NCI-H69 (cell line): ENCODE measurements around the gene CAPZA2.
"Not testable (repeated sequence)": the region's sequence is repeated elsewhere in the genome, so short reads cannot be mapped to it uniquely, and the experiment has no call there.

Experiments
- DNase-seq: peaks from one replicate; lab custom pipeline; 2025; lab: John Stamatoyannopoulos, UW

The CAPZA2 gene

DNA sequence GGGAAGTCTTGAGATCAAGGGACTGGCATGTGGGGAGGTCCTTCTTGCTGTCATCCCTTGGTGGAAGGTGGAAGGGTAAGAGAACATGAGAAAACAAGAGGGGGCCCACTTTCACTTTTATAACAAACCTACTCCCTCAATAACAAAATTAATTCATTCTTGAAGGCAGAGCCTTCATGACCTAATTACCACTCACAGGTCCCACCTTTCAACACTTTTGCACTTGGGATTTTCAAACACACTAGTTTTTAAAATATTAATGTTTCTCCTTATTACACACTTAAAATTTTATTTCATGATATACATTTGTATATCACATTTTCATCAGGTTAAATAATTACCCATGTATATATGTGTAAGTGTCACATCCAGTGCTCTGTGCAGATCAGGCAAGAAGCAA is 93.0 kb downstream of the CAPZA2 start:
- DNase-seq: no peak

DNA sequence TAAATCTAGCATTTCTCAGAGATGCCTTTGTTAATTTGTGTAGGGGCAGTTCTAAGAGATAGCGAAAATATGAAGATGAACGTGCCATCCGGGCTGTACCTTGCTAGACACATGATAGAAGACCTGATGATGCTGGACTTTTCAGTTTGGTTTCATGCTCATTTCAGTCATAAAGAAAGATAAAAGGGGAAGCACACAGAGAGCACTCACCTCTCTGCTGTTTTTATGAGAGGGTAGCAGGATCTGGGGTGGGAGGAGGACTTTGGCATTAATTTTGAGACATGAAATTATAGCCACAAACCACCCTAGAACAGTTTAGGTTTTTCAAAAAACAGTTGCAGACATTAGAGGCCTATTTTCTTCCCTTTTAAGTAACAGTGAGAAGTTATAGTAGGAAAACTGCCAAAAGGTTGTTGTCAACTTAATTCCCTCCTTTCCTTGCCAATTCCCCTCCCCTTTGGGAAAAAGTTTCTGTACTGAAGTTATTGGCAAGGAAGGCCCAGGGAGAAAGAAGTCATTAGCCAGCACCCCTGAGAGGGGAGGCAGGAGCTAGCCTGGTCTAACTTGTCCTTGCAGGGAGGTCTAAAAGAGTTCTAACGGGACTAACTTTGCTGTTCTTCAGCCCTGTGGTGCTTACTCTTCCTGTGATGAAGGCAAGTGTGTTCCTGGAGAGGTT is 93.6 kb downstream of the CAPZA2 start:
- no peak for DNase-seq

DNA sequence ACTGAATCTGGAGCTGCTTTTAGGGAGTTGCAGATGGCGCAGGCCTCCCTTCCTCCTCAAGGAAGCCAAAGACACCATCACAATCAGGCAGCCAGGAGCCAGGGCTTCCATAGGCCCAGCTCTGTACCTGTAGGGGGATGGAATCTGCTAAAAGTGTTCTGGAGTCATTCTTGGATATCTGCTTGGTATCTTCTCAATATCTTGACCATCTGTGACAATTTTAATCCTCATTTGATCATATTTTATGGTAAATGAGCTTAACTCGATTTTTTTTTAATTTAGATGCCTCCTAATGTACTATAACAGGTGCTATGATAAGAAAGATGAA is 94.1 kb downstream of the CAPZA2 start:
- DNase-seq: no peak

DNA sequence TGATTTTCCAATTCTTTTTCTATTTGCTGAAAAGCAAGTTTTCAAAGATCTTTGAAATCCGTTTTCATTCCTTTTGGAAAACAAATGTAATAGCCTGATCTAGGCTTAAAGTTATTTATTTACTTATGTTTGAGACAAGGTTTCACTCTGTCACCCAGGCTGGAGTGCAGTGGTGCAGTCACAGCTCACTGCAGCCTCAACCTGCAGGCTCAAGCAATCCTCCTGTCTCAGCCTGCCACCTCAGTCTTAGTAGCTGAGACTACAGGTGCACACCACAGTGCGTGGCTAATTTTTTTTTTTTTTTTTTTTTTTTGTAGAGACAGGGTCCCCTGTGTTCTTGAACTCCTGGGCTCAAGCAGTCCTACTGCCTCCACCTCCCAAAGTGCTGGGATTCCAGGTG is 95.5 kb downstream of the CAPZA2 start:
- no peak for DNase-seq

DNA sequence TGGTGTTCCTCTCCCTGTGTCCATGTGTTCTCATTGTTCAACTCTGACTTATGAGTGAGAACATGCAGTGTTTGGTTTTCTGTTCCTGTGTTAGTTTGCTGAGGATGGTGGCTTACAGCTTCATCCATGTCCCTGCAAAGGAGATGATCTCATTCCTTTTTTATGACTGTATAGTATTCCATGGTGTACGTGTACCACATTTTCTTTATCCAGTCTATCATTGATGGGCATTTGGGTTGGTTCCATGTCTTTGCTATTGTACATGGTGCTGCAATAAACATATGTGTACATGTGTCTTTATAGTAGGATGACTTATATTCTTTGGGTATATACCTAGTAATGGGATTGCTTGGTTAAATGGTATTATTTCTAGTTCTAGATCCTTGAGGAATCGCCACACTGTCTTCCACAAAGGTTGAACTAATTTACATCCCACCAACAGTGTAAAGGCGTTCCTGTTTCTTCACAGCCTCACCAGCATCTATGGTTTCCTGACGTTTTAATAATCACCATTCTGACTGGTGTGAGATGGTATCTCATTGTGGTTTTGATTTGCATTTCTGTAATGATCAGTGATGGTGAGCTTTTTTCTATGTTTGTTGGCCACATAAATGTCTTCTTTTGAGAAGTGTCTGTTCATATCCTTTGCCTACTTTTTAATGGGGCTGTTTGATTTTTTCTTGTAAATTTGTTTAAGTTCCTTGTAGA is 99.7 kb downstream of the CAPZA2 start:
- not testable (repeated sequence) for DNase-seq

DNA sequence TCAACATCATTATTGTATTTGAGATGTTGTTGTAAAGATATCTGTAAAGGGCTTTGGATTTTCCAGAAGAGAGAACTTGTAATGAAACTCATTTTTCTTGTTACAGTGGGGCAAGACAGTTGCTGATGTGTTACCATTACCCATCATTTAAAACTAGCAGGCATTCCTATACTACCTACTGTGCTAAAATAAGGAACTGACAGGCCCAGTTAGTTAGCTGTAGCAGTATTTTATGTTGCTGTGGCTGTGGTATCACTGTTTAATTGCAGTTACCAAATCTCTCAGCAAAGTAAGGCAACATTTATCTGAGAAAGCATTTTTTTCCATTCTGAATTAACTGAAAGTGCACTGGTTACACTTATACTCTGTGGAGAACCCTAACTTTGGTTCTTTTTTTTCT is 100.8 kb downstream of the CAPZA2 start:
- DNase-seq: no peak

DNA sequence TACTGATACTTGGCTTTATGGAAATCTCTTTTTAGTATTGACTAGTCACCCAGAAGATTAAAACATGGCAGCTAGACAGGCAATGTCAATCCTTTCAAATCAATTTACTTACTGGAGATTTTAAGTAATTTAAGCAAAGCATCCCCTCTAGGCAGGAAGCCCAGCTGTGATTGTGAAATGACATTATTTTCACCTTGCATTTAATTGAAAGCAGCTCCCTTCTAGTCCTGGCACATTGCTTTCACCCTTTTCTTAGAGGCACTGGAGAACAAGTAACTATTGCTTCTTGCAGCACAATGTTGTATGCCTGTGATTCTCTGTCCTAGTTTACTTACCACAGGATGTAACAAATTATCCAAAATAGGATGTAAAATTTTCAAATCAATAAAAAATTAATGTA is 104.2 kb downstream of the CAPZA2 start:
- peak; percentile 55 for DNase-seq

DNA sequence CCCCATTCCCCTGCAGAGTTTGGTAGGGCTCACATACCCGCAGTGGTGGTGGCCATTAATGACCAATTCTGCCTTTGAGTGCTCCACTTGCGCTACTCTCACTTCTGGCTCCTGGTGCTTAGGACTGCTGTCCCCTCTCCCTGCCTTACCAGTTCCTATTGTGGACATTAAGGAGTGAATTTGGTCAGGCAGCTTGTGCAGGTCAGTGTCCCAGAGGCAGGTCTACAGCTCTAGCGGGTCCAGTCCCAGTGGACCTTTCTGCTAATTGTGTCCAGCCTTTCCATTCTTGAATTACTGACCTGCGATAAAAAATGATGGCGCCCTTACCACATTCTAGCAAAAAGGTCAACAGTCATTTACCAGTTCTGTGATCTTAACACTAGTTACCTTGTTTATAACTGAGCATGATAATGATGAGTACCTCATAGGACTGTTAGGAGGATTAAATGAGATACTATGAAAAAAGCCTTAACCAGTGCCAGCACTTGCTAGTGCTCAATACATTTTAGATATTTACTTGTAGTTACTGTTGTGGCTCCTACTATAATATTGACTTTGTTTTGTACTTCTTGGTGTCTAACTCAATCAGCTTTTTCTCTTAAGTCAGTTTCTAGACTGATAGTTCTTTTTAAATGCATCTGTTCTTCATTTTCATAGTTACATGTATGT is 105.0 kb downstream of the CAPZA2 start:
- no peak for DNase-seq

DNA sequence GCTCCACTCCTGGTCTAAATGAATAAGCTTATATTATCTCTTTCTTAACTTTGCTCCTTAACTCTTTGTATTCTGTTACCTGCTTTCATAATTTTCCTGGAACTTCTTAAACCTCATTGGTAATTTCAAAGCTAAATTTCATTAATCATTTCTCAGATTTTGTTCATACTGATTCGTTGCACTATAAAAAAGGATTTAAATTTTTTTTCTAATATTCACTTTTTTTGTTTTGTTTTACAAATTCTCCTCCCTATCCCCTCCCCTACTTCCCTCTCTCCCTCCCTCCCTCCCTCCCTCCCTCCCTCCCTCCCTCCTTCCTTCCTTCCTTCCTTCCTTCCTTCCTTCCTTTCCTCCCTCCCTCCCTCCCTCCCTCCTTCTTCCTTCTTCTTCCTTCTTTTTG is 105.6 kb downstream of the CAPZA2 start:
- DNase-seq: no peak

DNA sequence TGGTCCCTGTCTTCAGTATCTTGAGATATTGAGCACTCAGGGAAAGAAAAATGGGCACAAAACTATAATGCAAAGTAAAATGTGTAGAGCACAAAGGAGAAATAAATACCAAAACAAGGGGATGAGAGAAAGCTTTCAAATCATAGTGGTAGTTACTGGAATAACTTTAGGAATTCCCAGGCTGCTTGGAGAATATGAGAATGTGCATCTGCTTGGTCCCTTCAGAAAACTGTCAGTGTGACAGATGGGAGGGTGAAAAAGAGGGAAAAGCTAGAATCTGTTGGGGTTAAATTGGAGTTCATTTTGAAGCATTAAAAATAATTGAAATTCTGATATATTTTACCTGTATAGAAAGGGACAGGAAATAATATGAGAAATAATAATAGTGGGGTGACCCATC is 106.2 kb downstream of the CAPZA2 start:
- DNase-seq: no peak

DNA sequence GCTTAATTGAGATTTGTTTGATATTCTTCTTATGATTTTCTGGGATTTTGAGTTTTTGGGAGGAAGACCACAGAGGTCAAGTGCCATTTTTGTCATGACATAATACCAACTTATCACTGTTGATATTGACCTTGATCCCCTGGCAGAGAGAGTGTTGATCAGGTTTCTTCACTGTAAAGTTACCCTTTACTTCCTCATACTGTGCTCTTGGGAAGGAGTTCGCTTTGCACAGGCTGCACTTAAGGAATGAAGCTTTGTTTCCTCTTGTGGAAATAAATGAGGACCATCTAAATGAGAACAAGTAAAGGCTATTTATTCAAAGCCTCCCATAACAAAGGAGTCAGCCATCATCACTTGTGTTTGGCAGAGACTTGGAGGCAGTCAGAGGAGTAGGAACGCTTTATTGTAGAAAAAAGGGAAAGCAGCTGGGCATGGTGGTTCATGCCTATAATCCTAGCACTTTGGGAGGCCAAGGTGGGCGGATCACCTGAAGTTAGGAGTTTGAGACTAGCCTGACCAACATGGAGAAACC is 107.0 kb downstream of the CAPZA2 start:
- DNase-seq: peak; percentile 25

DNA sequence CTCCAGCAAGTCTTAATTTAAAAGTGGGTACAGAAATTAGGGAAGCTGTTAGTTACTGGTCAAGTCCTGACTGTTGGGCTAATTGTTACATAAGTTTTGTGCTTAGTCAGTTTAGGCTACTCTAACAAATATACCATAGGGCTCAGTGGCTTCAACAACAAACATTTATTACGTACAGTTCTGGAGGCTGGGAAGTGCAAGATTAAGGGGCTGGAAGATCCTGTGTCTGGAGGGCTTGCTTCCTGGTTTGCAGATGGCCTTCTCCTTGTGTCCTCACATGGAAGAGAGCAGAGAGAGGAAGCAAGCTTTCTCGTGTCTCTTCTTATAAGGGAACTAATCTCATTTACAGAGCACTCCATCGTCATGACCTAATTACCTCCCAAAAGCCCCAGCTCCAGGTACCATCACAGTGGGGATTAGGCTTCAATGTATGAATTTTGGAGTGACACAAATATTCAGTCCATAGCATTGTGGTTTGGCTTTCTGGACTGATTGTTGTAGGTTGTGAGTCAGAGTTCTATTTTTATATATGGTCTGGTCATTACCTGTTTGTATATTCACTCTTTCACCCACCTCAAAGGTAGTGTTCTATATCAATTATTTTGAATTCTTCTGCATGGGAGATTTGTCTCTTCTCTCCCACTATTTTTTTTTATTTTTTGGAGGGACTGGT is 108.0 kb downstream of the CAPZA2 start:
- DNase-seq: peak; percentile 12

DNA sequence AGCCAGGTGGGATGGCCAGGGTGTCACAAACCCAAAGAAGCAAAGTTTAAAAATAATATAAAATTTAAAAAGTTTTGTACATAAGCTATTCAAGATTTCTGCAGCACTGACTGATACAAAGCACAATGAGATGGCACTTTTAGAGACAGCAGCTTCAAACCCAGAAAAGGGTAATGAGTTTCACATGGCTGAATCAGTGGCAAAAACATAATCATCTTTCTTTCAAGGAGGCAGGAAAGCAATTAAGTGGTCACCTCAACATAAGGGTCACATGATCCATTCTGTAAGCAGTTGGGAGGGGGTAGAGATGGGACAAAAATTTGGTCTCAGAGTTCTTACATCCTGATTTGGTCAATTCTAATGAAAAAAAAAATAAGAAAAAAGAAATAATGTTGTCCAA is 108.8 kb downstream of the CAPZA2 start:
- DNase-seq: peak; percentile 30
